Measurements from ENCODE around the gene PDZD7. TPM values are rescaled to one million over a fixed set of nuclear protein-coding genes. Genes with fewer than 3 reads are reported as not detected.

The PDZD7 gene
- total and polyA plus RNA-seq, 9 of the 15 experiments (the other 6 are each of a cell fraction or from before 2014, with no cell fraction given), result 0.04 to 0.24 (median 0.08) TPM; not detected in 3

GRCh38 chr10:101010329-101010728 is 20.6 kb downstream of the PDZD7 start:
- Histone ChIP-seq H4K20me1 (replicated peaks; ENCODE audit: control insufficient read depth, insufficient read depth, low read length) (no peaks in the 10 kb centered on the region), H3K4me3 (no peak overlapping the region), H3K36me3 (ENCODE audit: control insufficient read depth, insufficient read depth, low read length) (peaks cover 18% of the 10 kb centered on the region; the same call in 2 of the 3 replicates), H3K79me2 (ENCODE audit: control insufficient read depth, insufficient read depth, low read length) (no peaks in the 10 kb centered on the region), H3K9ac (ENCODE audit: insufficient read depth in 1 of 2, low read depth in 2 of 2, low read length in 2 of 2) (no peak overlapping the region), H3K27me3 (ENCODE audit: control insufficient read depth in 2 of 2, insufficient read depth in 2 of 2, low read length in 2 of 2) (no peaks in the 10 kb centered on the region), H3K4me1 (replicated peaks in 1 of 2; ENCODE audit: control insufficient read depth in 2 of 2, insufficient read depth in 2 of 2, low read length in 2 of 2) (peaks cover 14 to 47% of the 10 kb centered on the region in 2 experiments; a peak in 4 of 5 replicates), H2AFZ (ENCODE audit: low read depth, low read length) (no peak overlapping the region), H3K27ac (ENCODE audit: extremely low read depth, low read depth, low read length) (no peak overlapping the region), H3K9me3 (replicated peaks; ENCODE audit: control insufficient read depth, insufficient read depth, low read depth, low read length) (no peaks in the 10 kb centered on the region), H3K4me2 (ENCODE audit: insufficient read depth, low read length) (no peak overlapping the region), H3K9me1 (ENCODE audit: control insufficient read depth, insufficient read depth, low read length) (no peaks in the 10 kb centered on the region)
- ATAC-seq, result no peak
- intact Hi-C loops (cut with micrococcal nuclease) (loop anchor here (10.0 kb wide), 1 partner anchor 54 kb away; the partner anchor contains the start of gene KAZALD1), in situ Hi-C loops (cut with MboI) (loop anchor here (10.0 kb wide), 1 partner anchor 456 kb away; no protein-coding TSS in a partner anchor)
- DNase-seq (ENCODE audit: extremely low read depth in 1 of 4, low spot score in 3 of 4), result no peak
- no TSS peak for BruUV-seq (replicated peaks)
- FAIRE-seq, result no peak
- ChIA-PET POLR2A (interaction anchor here (0.6 kb wide), 1 partner anchor 33 kb away, joined by 3 read pairs; no protein-coding TSS in a partner anchor), CTCF (ENCODE audit: low intra/inter-chr PET ratio) (interaction anchor here (5.8 kb wide), 1 partner anchor 14 kb away, joined by 150 read pairs; the partner anchor contains the start of gene LZTS2)
- WGBS (ENCODE audit: insufficient coverage, low coverage, missing lambda C conversion rate), result 82% methylated on average over 5 of the region's 22 CpGs
- TF ChIP-seq, protein P1, sequence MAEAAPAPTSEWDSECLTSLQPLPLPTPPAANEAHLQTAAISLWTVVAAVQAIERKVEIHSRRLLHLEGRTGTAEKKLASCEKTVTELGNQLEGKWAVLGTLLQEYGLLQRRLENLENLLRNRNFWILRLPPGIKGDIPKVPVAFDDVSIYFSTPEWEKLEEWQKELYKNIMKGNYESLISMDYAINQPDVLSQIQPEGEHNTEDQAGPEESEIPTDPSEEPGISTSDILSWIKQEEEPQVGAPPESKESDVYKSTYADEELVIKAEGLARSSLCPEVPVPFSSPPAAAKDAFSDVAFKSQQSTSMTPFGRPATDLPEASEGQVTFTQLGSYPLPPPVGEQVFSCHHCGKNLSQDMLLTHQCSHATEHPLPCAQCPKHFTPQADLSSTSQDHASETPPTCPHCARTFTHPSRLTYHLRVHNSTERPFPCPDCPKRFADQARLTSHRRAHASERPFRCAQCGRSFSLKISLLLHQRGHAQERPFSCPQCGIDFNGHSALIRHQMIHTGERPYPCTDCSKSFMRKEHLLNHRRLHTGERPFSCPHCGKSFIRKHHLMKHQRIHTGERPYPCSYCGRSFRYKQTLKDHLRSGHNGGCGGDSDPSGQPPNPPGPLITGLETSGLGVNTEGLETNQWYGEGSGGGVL (CRISPR knock-in tag; IDR thresholded peaks at IDR 0.05), result no peak
- no peak for TF ChIP-seq MAFF (IDR thresholded peaks at IDR 0.05; ENCODE audit: low read length)
- TF ChIP-seq, protein P2, sequence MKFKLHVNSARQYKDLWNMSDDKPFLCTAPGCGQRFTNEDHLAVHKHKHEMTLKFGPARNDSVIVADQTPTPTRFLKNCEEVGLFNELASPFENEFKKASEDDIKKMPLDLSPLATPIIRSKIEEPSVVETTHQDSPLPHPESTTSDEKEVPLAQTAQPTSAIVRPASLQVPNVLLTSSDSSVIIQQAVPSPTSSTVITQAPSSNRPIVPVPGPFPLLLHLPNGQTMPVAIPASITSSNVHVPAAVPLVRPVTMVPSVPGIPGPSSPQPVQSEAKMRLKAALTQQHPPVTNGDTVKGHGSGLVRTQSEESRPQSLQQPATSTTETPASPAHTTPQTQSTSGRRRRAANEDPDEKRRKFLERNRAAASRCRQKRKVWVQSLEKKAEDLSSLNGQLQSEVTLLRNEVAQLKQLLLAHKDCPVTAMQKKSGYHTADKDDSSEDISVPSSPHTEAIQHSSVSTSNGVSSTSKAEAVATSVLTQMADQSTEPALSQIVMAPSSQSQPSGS (CRISPR knock-in tag; IDR thresholded peaks at IDR 0.05), result no peak
- TF ChIP-seq PPARD (CRISPR knock-in tag; IDR thresholded peaks at IDR 0.05), result no peak
- TF ChIP-seq, protein P3, sequence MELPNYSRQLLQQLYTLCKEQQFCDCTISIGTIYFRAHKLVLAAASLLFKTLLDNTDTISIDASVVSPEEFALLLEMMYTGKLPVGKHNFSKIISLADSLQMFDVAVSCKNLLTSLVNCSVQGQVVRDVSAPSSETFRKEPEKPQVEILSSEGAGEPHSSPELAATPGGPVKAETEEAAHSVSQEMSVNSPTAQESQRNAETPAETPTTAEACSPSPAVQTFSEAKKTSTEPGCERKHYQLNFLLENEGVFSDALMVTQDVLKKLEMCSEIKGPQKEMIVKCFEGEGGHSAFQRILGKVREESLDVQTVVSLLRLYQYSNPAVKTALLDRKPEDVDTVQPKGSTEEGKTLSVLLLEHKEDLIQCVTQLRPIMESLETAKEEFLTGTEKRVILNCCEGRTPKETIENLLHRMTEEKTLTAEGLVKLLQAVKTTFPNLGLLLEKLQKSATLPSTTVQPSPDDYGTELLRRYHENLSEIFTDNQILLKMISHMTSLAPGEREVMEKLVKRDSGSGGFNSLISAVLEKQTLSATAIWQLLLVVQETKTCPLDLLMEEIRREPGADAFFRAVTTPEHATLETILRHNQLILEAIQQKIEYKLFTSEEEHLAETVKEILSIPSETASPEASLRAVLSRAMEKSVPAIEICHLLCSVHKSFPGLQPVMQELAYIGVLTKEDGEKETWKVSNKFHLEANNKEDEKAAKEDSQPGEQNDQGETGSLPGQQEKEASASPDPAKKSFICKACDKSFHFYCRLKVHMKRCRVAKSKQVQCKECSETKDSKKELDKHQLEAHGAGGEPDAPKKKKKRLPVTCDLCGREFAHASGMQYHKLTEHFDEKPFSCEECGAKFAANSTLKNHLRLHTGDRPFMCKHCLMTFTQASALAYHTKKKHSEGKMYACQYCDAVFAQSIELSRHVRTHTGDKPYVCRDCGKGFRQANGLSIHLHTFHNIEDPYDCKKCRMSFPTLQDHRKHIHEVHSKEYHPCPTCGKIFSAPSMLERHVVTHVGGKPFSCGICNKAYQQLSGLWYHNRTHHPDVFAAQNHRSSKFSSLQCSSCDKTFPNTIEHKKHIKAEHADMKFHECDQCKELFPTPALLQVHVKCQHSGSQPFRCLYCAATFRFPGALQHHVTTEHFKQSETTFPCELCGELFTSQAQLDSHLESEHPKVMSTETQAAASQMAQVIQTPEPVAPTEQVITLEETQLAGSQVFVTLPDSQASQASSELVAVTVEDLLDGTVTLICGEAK (IDR thresholded peaks at IDR 0.05), result no peak
- TF ChIP-seq, protein P3 (CRISPR knock-in tag; IDR thresholded peaks at IDR 0.05), result no peak
